Gastroesophageal sphincter (tissue), 3 donors: Measurements from ENCODE around the gene GRAMD1C.

Source experiments
- CTCF ChIP-seq, 4 experiments: fragments of 200-600 bp in 2 of 4; fragments of 450-650 bp in 2 of 4; sonication (generic) in 1 of 4; IDR thresholded peaks; one replicate each; pipeline ENCODE4 v1.5.1; 2017 to 2019; ENCODE audit warnings: antibody characterized with exemption in 4 of 4, mild to moderate bottlenecking in 2 of 4, moderate library complexity in 2 of 4
- EP300 ChIP-seq: sonication (generic); formaldehyde crosslinking; IDR thresholded peaks from one replicate; pipeline ENCODE4 v1.6.1; 2017; ENCODE audit warnings: antibody characterized with exemption, mild to moderate bottlenecking
- POLR2A ChIP-seq, 2 donors: fragments of 450-650 bp; IDR thresholded peaks; one replicate each; pipeline ENCODE4 v1.6.1; 2017; ENCODE audit warnings: antibody characterized with exemption in 2 of 2, mild to moderate bottlenecking in 2 of 2, moderate library complexity in 1 of 2

GRCh38 chr3:113847664-113848461 lies 9.3 kb downstream of the GRAMD1C start:
- TF ChIP-seq POLR2A (IDR thresholded peaks at IDR 0.05): no peak
- no peak for TF ChIP-seq CTCF (IDR thresholded peaks at IDR 0.05)
- no peak for TF ChIP-seq EP300
